GM06990 (cell line): Measurements from ENCODE around the gene COL18A1.

Experiments
- DNase-seq: peaks from one replicate; pipeline ENCODE4 v3.0.0-alpha.2; 2011; ENCODE audit not compliant: insufficient read length; ENCODE audit errors: extremely low read depth
- H3K27me3 ChIP-seq: replicated peaks from 2 replicates; pipeline ENCODE4 v1.6.0; 2011; ENCODE audit warnings: low read length; ENCODE audit not compliant: control insufficient read depth, insufficient read depth
- H3K36me3 ChIP-seq: 2 replicates; pipeline ENCODE4 v1.5.1; 2011; ENCODE audit warnings: low read length; ENCODE audit not compliant: control insufficient read depth, insufficient read depth
- H3K4me3 ChIP-seq: replicated peaks from 2 replicates; pipeline ENCODE4 v1.5.1; 2011; ENCODE audit warnings: low read depth, mild to moderate bottlenecking, control low read depth, low read length
- CTCF ChIP-seq: IDR thresholded peaks from 2 replicates; pipeline ENCODE4 v1.5.1; 2011; ENCODE audit warnings: low read length, control low read depth, mild to moderate bottlenecking, inconsistent platforms; ENCODE audit not compliant: insufficient read depth, poor library complexity, severe bottlenecking

COL18A1 gene

GRCh38 chr21:45546636-45547544 is 141.9 kb downstream of the COL18A1 start:
- no peak for DNase-seq
- Histone ChIP-seq H3K4me3 (no peak overlapping the region), H3K27me3 (no peaks in the 10 kb centered on the region), H3K36me3 (no peaks in the 10 kb centered on the region)
- TF ChIP-seq CTCF: no peak

- TF ChIP-seq CTCF: no peak
- no peaks in the 10 kb centered on the region for H3K27me3 ChIP-seq
Observed at GRCh38 chr21:45547545-45547900, 142.6 kb downstream of the COL18A1 start.

GRCh38 chr21:45548711-45549491 is 143.9 kb downstream of the COL18A1 start:
- no peak for DNase-seq
- H3K36me3 ChIP-seq: no peaks in the 10 kb centered on the region
- no peaks in the 10 kb centered on the region for H3K27me3 ChIP-seq
- TF ChIP-seq CTCF: no peak
- H3K4me3 ChIP-seq: no peak overlapping the region

More at GRCh38 chr21:45547545-45547900, 142.6 kb downstream of the COL18A1 start:
- Histone ChIP-seq H3K36me3 (no peaks in the 10 kb centered on the region), H3K4me3 (no peak overlapping the region)
- no peak for DNase-seq

- DNase-seq: peak; percentile 56
- peak; percentile 24 for TF ChIP-seq CTCF
- Histone ChIP-seq H3K36me3 (no peaks in the 10 kb centered on the region), H3K27me3 (no peaks in the 10 kb centered on the region), H3K4me3 (peak overlapping the region; percentile 12)
Observed at GRCh38 chr21:45549626-45550463, 144.9 kb downstream of the COL18A1 start.

GRCh38 chr21:45550522-45551210 is 145.7 kb downstream of the COL18A1 start:
- no peak for TF ChIP-seq CTCF
- Histone ChIP-seq H3K27me3 (no peaks in the 10 kb centered on the region; the same call in 1 of the 2 replicates), H3K4me3 (peak overlapping the region; percentile 12), H3K36me3 (no peaks in the 10 kb centered on the region)
- DNase-seq: peak; percentile 70
